ENCODE results near the gene FGFR3. TPM values are rescaled to one million over a fixed set of nuclear protein-coding genes. Genes with fewer than 3 reads are reported as not detected.

FGFR3 gene
- total and polyA plus RNA-seq, 9 of the 15 experiments (the other 6 are each of a cell fraction or from before 2014, with no cell fraction given) = 1.2 to 60.4 (median 12.7) TPM

DNA sequence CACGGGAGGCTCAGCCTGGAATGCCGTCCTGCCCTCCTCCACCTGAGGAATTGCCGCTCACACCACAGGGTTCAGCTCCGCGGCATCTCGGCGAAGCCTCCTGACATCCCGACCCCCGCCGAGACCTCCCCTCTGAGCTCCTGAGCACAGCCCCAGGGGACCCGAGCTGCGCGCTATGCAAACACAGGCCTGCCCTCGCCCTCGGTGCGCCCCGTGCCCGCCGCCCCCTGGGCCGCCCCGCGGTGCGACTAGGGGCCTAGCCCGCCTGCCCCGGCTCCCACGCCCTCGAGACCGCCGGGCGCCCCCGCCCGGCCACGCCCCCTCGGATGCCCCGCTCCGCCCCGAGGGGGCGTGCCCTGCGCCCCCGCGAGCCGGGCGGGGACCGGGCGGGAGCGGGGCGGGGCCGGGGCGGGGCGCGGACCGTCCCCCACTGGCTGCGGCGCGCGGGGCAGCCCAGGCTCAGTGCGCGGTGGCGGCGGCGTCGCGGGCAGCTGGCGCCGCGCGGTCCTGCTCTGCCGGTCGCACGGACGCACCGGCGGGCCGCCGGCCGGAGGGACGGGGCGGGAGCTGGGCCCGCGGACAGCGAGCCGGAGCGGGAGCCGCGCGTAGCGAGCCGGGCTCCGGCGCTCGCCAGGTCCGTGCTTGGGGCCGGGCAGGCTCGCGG is at the start of gene FGFR3 (continued):
- TF ChIP-seq, protein P1, sequence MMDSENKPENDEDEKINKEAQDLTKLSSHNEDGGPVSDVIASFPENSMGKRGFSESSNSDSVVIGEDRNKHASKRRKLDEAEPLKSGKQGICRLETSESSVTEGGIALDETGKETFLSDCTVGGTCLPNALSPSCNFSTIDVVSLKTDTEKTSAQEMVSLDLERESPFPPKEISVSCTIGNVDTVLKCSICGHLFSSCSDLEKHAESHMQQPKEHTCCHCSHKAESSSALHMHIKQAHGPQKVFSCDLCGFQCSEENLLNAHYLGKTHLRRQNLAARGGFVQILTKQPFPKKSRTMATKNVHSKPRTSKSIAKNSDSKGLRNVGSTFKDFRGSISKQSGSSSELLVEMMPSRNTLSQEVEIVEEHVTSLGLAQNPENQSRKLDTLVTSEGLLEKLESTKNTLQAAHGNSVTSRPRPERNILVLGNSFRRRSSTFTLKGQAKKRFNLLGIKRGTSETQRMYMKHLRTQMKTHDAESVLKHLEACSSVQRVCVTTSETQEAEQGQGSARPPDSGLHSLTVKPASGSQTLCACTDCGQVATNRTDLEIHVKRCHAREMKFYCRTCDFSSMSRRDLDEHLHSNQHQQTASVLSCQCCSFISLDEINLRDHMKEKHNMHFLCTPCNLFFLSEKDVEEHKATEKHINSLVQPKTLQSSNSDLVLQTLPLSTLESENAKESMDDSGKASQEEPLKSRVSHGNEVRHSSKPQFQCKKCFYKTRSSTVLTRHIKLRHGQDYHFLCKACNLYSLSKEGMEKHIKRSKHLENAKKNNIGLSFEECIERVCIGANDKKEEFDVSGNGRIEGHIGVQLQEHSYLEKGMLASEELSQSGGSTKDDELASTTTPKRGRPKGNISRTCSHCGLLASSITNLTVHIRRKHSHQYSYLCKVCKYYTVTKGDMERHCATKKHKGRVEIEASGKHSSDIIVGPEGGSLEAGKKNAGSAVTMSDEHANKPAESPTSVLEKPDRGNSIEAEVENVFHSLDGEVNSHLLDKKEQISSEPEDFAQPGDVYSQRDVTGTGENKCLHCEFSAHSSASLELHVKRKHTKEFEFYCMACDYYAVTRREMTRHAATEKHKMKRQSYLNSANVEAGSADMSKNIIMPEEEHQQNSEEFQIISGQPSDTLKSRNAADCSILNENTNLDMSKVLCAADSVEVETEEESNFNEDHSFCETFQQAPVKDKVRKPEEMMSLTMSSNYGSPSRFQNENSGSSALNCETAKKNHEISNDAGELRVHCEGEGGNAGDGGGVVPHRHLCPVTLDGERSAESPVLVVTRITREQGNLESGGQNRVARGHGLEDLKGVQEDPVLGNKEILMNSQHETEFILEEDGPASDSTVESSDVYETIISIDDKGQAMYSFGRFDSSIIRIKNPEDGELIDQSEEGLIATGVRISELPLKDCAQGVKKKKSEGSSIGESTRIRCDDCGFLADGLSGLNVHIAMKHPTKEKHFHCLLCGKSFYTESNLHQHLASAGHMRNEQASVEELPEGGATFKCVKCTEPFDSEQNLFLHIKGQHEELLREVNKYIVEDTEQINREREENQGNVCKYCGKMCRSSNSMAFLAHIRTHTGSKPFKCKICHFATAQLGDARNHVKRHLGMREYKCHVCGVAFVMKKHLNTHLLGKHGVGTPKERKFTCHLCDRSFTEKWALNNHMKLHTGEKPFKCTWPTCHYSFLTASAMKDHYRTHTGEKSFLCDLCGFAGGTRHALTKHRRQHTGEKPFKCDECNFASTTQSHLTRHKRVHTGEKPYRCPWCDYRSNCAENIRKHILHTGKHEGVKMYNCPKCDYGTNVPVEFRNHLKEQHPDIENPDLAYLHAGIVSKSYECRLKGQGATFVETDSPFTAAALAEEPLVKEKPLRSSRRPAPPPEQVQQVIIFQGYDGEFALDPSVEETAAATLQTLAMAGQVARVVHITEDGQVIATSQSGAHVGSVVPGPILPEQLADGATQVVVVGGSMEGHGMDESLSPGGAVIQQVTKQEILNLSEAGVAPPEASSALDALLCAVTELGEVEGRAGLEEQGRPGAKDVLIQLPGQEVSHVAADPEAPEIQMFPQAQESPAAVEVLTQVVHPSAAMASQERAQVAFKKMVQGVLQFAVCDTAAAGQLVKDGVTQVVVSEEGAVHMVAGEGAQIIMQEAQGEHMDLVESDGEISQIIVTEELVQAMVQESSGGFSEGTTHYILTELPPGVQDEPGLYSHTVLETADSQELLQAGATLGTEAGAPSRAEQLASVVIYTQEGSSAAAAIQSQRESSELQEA (IDR thresholded peaks at IDR 0.05; ENCODE audit: low read depth) = no peak
- TF ChIP-seq, protein P2, sequence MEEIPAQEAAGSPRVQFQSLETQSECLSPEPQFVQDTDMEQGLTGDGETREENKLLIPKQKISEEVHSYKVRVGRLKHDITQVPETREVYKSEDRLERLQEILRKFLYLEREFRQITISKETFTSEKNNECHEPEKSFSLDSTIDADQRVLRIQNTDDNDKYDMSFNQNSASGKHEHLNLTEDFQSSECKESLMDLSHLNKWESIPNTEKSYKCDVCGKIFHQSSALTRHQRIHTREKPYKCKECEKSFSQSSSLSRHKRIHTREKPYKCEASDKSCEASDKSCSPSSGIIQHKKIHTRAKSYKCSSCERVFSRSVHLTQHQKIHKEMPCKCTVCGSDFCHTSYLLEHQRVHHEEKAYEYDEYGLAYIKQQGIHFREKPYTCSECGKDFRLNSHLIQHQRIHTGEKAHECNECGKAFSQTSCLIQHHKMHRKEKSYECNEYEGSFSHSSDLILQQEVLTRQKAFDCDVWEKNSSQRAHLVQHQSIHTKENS (CRISPR knock-in tag; IDR thresholded peaks at IDR 0.05) = no peak
- TF ChIP-seq U2AF2 (optimal IDR thresholded peaks at IDR 0.05; ENCODE audit: low read depth, low read length) (no peak), HNRNPK (IDR thresholded peaks at IDR 0.05; ENCODE audit: low read depth, low read length, poor library complexity, severe bottlenecking) (no peak), DNMT1 (IDR thresholded peaks at IDR 0.05) (no peak), ZBTB7A (IDR thresholded peaks at IDR 0.05; ENCODE audit: borderline replicate concordance, control insufficient read depth, low read depth, low read length) (peak; percentile 93), CBX1 (IDR thresholded peaks at IDR 0.05; ENCODE audit: low read depth) (no peak)
- TF ChIP-seq, protein P3, sequence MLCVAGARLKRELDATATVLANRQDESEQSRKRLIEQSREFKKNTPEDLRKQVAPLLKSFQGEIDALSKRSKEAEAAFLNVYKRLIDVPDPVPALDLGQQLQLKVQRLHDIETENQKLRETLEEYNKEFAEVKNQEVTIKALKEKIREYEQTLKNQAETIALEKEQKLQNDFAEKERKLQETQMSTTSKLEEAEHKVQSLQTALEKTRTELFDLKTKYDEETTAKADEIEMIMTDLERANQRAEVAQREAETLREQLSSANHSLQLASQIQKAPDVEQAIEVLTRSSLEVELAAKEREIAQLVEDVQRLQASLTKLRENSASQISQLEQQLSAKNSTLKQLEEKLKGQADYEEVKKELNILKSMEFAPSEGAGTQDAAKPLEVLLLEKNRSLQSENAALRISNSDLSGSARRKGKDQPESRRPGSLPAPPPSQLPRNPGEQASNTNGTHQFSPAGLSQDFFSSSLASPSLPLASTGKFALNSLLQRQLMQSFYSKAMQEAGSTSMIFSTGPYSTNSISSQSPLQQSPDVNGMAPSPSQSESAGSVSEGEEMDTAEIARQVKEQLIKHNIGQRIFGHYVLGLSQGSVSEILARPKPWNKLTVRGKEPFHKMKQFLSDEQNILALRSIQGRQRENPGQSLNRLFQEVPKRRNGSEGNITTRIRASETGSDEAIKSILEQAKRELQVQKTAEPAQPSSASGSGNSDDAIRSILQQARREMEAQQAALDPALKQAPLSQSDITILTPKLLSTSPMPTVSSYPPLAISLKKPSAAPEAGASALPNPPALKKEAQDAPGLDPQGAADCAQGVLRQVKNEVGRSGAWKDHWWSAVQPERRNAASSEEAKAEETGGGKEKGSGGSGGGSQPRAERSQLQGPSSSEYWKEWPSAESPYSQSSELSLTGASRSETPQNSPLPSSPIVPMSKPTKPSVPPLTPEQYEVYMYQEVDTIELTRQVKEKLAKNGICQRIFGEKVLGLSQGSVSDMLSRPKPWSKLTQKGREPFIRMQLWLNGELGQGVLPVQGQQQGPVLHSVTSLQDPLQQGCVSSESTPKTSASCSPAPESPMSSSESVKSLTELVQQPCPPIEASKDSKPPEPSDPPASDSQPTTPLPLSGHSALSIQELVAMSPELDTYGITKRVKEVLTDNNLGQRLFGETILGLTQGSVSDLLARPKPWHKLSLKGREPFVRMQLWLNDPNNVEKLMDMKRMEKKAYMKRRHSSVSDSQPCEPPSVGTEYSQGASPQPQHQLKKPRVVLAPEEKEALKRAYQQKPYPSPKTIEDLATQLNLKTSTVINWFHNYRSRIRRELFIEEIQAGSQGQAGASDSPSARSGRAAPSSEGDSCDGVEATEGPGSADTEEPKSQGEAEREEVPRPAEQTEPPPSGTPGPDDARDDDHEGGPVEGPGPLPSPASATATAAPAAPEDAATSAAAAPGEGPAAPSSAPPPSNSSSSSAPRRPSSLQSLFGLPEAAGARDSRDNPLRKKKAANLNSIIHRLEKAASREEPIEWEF (CRISPR knock-in tag; IDR thresholded peaks at IDR 0.05) = no peak
- TF ChIP-seq, protein P4, sequence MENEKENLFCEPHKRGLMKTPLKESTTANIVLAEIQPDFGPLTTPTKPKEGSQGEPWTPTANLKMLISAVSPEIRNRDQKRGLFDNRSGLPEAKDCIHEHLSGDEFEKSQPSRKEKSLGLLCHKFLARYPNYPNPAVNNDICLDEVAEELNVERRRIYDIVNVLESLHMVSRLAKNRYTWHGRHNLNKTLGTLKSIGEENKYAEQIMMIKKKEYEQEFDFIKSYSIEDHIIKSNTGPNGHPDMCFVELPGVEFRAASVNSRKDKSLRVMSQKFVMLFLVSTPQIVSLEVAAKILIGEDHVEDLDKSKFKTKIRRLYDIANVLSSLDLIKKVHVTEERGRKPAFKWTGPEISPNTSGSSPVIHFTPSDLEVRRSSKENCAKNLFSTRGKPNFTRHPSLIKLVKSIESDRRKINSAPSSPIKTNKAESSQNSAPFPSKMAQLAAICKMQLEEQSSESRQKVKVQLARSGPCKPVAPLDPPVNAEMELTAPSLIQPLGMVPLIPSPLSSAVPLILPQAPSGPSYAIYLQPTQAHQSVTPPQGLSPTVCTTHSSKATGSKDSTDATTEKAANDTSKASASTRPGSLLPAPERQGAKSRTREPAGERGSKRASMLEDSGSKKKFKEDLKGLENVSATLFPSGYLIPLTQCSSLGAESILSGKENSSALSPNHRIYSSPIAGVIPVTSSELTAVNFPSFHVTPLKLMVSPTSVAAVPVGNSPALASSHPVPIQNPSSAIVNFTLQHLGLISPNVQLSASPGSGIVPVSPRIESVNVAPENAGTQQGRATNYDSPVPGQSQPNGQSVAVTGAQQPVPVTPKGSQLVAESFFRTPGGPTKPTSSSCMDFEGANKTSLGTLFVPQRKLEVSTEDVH (IDR thresholded peaks at IDR 0.05; ENCODE audit: low read depth, partially characterized antibody) = no peak
